HEK293 (cell line): ENCODE data around the gene GBX1.

Source experiments
- CTCF ChIA-PET: fragments of 350-600 bp; formaldehyde crosslinking; extraction: SDS; loops from one replicate; lab custom pipeline; 2021; ENCODE audit warnings: antibody characterized with exemption; lab: Yijun Ruan, JAX
- POLR2A ChIA-PET: fragments of 300-600 bp; formaldehyde crosslinking; extraction: SDS; loops from one replicate; lab custom pipeline; 2020; ENCODE audit warnings: antibody characterized with exemption, inconsistent platforms; lab: Yijun Ruan, JAX
- H3K27ac ChIP-seq: fragments of 200-500 bp; sonication (Bioruptor generic); 2 replicates; pipeline ENCODE4 v1.5.1; 2014; ENCODE audit warnings: low read depth, low read length, control low read depth, inconsistent platforms; ENCODE audit errors: extremely low read depth
- H3K36me3 ChIP-seq, 2 experiments: fragments of 200-500 bp in 1 of 2; sonication (Bioruptor generic) in 1 of 2; 1 replicate in 1 of 2; 2 replicates in 1 of 2; pipeline ENCODE4 v1.5.1; 2014 to 2017; ENCODE audit warnings: inconsistent platforms in 2 of 2, low read length in 2 of 2; ENCODE audit not compliant: control insufficient read depth in 2 of 2, insufficient read depth in 1 of 2
- H3K4me1 ChIP-seq: fragments of 200-500 bp; sonication (Bioruptor generic); 2 replicates; pipeline ENCODE4 v1.5.1; 2014; ENCODE audit warnings: mild to moderate bottlenecking, low read length, inconsistent platforms; ENCODE audit not compliant: control insufficient read depth, insufficient read depth
- H3K4me3 ChIP-seq: 2 replicates; pipeline ENCODE4 v1.5.1; 2011; ENCODE audit warnings: low read depth, mild to moderate bottlenecking, control low read depth, low read length, moderate library complexity
- H3K9me3 ChIP-seq: fragments of 200-500 bp; sonication (Bioruptor generic); 2 replicates; pipeline ENCODE4 v1.5.1; 2014; ENCODE audit warnings: low read depth, low read length, inconsistent platforms; ENCODE audit not compliant: control insufficient read depth, insufficient read depth
- GLI4 ChIP-seq: fragments of 450-650 bp; formaldehyde crosslinking; IDR thresholded peaks from 2 replicates; pipeline ENCODE4 v1.5.1; 2016; ENCODE audit warnings: missing biosample characterization, missing genetic modification characterization
- MYNN ChIP-seq: fragments of 450-650 bp; formaldehyde crosslinking; IDR thresholded peaks from 2 replicates; pipeline ENCODE4 v1.5.1; 2016; ENCODE audit warnings: missing biosample characterization, missing genetic modification characterization, borderline replicate concordance
- MZF1 ChIP-seq: fragments of 450-650 bp; formaldehyde crosslinking; IDR thresholded peaks from 2 replicates; pipeline ENCODE4 v1.5.1; 2017; ENCODE audit warnings: missing biosample characterization, missing genetic modification characterization, borderline replicate concordance
- PRDM1 ChIP-seq: fragments of 450-650 bp; formaldehyde crosslinking; IDR thresholded peaks from 2 replicates; pipeline ENCODE4; 2016; ENCODE audit warnings: missing biosample characterization, missing genetic modification characterization
- ZBTB7A ChIP-seq: fragments of 450-650 bp; formaldehyde crosslinking; IDR thresholded peaks from 2 replicates; pipeline ENCODE4 v1.5.1; 2016; ENCODE audit warnings: low read depth, missing biosample characterization, missing genetic modification characterization
- ZIC2 ChIP-seq: fragments of 450-650 bp; formaldehyde crosslinking; IDR thresholded peaks from 2 replicates; pipeline ENCODE4 v1.5.1; 2016; ENCODE audit warnings: missing biosample characterization, missing genetic modification characterization
- ZNF112 ChIP-seq: fragments of 450-650 bp; formaldehyde crosslinking; IDR thresholded peaks from 2 replicates; pipeline ENCODE4 v1.5.0; 2017; ENCODE audit warnings: missing biosample characterization, missing genetic modification characterization
- ZNF157 ChIP-seq: fragments of 450-650 bp; formaldehyde crosslinking; IDR thresholded peaks from 2 replicates; pipeline ENCODE4 v1.5.1; 2016; ENCODE audit warnings: missing biosample characterization, missing genetic modification characterization
- ZNF16 ChIP-seq: fragments of 450-650 bp; formaldehyde crosslinking; IDR thresholded peaks from 2 replicates; pipeline ENCODE4 v1.5.1; 2016; ENCODE audit warnings: low read depth, missing biosample characterization, missing genetic modification characterization
- ZNF175 ChIP-seq: fragments of 450-650 bp; formaldehyde crosslinking; IDR thresholded peaks from 2 replicates; pipeline ENCODE4 v1.5.1; 2016; ENCODE audit warnings: missing biosample characterization, missing genetic modification characterization
- ZNF248 ChIP-seq: fragments of 450-650 bp; formaldehyde crosslinking; IDR thresholded peaks from 2 replicates; pipeline ENCODE4 v1.5.1; 2017; ENCODE audit warnings: missing biosample characterization, missing genetic modification characterization
- ZNF311 ChIP-seq: fragments of 450-650 bp; formaldehyde crosslinking; IDR thresholded peaks from 2 replicates; pipeline ENCODE4 v1.5.1; 2017; ENCODE audit warnings: missing biosample characterization, missing genetic modification characterization, borderline replicate concordance
- ZNF335 ChIP-seq: fragments of 450-650 bp; formaldehyde crosslinking; conservative IDR thresholded peaks from 2 replicates; pipeline ENCODE4 v1.5.1; 2016; ENCODE audit warnings: missing biosample characterization, missing genetic modification characterization
- ZNF510 ChIP-seq: fragments of 450-650 bp; formaldehyde crosslinking; IDR thresholded peaks from 2 replicates; pipeline ENCODE4 v1.5.1; 2018; ENCODE audit warnings: mild to moderate bottlenecking, missing genetic modification characterization, missing biosample characterization; ENCODE audit not compliant: insufficient replicate concordance
- ZNF558 ChIP-seq: fragments of 450-650 bp; formaldehyde crosslinking; IDR thresholded peaks from 2 replicates; pipeline ENCODE4 v1.5.1; 2016; ENCODE audit warnings: missing biosample characterization, missing genetic modification characterization
- ZNF777 ChIP-seq: fragments of 450-650 bp; formaldehyde crosslinking; IDR thresholded peaks from 2 replicates; pipeline ENCODE4 v1.5.1; 2017; ENCODE audit warnings: missing biosample characterization, missing genetic modification characterization, borderline replicate concordance
- ZXDB ChIP-seq: fragments of 450-650 bp; formaldehyde crosslinking; IDR thresholded peaks from 2 replicates; pipeline ENCODE4 v1.5.1; 2016; ENCODE audit warnings: missing biosample characterization, missing genetic modification characterization
- TF ChIP-seq, protein P1 (sequence below): fragments of 450-650 bp; formaldehyde crosslinking; IDR thresholded peaks from 2 replicates; pipeline ENCODE4 v1.5.1; 2016; ENCODE audit warnings: missing biosample characterization, missing genetic modification characterization
- TF ChIP-seq, protein P2 (sequence below): fragments of 450-650 bp; formaldehyde crosslinking; conservative IDR thresholded peaks from 2 replicates; pipeline ENCODE4 v1.5.1; 2016; ENCODE audit warnings: low read depth, missing biosample characterization, missing genetic modification characterization
- TF ChIP-seq, protein P3 (sequence below): fragments of 450-650 bp; formaldehyde crosslinking; IDR thresholded peaks from 2 replicates; pipeline ENCODE4 v1.5.1; 2017; ENCODE audit warnings: missing biosample characterization, missing genetic modification characterization
- TF ChIP-seq, protein P4 (sequence below): IDR thresholded peaks from 2 replicates; pipeline ENCODE4 v1.6.1; 2011; ENCODE audit warnings: mild to moderate bottlenecking, low read depth, low read length, borderline replicate concordance
- TF ChIP-seq, protein P5 (sequence below): fragments of 450-650 bp; formaldehyde crosslinking; IDR thresholded peaks from 2 replicates; pipeline ENCODE4 v1.5.1; 2016; ENCODE audit warnings: missing biosample characterization, missing genetic modification characterization
- TF ChIP-seq, protein P6 (sequence below): fragments of 450-650 bp; formaldehyde crosslinking; IDR thresholded peaks from 2 replicates; pipeline ENCODE4 v1.5.1; 2016; ENCODE audit warnings: missing biosample characterization, missing genetic modification characterization

Gene GBX1

DNA sequence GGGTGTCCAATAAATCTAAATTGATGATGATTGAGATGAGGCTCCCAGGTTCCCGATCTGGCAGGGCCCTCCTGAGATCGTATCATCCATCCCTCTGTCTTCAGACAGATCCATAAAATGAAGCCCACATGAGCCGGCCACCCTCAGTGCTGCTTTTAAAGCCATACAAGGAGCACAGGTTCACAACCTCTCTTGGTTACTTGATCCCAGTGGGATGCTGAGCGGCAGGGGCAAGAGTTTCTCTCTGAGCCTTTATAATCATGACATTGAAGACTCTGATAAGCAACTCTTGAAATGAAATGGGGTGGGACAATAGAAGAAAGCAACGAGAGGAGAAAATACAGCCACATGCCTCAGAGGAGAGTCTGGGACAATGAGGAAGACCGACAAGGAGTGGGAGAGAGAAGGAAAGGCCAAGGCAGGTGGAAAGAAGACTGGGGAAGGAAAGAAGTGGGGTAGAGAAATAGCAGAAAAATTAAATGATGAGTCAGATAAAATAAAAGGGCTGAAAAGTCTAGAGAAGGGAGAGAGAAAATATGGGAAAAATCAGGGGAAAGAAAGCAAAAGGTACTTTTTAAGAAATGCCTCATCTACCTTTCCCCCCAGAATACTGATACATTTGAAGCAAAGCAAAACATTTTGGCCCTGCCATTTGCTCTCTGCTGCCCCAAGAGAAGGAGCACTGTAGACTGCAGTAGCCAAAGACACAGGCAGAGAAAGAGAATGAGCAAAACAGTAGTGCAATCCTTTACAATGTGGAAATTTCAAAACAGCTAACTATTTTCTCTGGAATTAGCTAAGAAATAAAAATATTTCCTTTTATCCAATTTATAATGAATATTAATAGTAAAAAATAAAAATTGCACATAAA, 14.6 kb downstream of the GBX1 start:
- ChIA-PET POLR2A (no interaction called here), CTCF (interaction anchor here (0.6 to 1.2 kb wide), 4 partner anchors 10 to 19 kb away, joined by 3 to 6 read pairs (median 4); no protein-coding TSS in a partner anchor)
- Histone ChIP-seq H3K36me3 (no peaks in the 10 kb centered on the region), H3K9me3 (no peaks in the 10 kb centered on the region), H3K4me1 (peaks cover 4% of the 10 kb centered on the region; the same call in 1 of the 2 replicates), H3K27ac (no peak overlapping the region), H3K4me3 (no peak overlapping the region)
- TF ChIP-seq, protein P1, sequence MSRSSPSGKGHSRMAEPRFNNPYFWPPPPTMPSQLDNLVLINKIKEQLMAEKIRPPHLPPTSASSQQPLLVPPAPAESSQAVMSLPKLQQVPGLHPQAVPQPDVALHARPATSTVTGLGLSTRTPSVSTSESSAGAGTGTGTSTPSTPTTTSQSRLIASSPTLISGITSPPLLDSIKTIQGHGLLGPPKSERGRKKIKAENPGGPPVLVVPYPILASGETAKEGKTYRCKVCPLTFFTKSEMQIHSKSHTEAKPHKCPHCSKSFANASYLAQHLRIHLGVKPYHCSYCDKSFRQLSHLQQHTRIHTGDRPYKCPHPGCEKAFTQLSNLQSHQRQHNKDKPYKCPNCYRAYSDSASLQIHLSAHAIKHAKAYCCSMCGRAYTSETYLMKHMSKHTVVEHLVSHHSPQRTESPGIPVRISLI = no peak
- no peak for TF ChIP-seq MZF1 (tag by site-specific recombination)
- no peak for TF ChIP-seq ZNF157 (tag by site-specific recombination)
- TF ChIP-seq ZXDB = no peak
- no peak for TF ChIP-seq ZNF16 (tag by site-specific recombination)
- TF ChIP-seq, protein P2, sequence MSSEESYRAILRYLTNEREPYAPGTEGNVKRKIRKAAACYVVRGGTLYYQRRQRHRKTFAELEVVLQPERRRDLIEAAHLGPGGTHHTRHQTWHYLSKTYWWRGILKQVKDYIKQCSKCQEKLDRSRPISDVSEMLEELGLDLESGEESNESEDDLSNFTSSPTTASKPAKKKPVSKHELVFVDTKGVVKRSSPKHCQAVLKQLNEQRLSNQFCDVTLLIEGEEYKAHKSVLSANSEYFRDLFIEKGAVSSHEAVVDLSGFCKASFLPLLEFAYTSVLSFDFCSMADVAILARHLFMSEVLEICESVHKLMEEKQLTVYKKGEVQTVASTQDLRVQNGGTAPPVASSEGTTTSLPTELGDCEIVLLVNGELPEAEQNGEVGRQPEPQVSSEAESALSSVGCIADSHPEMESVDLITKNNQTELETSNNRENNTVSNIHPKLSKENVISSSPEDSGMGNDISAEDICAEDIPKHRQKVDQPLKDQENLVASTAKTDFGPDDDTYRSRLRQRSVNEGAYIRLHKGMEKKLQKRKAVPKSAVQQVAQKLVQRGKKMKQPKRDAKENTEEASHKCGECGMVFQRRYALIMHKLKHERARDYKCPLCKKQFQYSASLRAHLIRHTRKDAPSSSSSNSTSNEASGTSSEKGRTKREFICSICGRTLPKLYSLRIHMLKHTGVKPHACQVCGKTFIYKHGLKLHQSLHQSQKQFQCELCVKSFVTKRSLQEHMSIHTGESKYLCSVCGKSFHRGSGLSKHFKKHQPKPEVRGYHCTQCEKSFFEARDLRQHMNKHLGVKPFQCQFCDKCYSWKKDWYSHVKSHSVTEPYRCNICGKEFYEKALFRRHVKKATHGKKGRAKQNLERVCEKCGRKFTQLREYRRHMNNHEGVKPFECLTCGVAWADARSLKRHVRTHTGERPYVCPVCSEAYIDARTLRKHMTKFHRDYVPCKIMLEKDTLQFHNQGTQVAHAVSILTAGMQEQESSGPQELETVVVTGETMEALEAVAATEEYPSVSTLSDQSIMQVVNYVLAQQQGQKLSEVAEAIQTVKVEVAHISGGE (tag by site-specific recombination) = no peak
- TF ChIP-seq PRDM1 = peak; percentile 89
- no peak for TF ChIP-seq ZNF335 (tag by site-specific recombination)
- TF ChIP-seq, protein P3, sequence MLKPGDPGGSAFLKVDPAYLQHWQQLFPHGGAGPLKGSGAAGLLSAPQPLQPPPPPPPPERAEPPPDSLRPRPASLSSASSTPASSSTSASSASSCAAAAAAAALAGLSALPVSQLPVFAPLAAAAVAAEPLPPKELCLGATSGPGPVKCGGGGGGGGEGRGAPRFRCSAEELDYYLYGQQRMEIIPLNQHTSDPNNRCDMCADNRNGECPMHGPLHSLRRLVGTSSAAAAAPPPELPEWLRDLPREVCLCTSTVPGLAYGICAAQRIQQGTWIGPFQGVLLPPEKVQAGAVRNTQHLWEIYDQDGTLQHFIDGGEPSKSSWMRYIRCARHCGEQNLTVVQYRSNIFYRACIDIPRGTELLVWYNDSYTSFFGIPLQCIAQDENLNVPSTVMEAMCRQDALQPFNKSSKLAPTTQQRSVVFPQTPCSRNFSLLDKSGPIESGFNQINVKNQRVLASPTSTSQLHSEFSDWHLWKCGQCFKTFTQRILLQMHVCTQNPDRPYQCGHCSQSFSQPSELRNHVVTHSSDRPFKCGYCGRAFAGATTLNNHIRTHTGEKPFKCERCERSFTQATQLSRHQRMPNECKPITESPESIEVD (tag by site-specific recombination) = no peak
- TF ChIP-seq ZNF510 (tag by site-specific recombination) = no peak
- no peak for TF ChIP-seq ZNF558 (tag by site-specific recombination)
- TF ChIP-seq, protein P4, sequence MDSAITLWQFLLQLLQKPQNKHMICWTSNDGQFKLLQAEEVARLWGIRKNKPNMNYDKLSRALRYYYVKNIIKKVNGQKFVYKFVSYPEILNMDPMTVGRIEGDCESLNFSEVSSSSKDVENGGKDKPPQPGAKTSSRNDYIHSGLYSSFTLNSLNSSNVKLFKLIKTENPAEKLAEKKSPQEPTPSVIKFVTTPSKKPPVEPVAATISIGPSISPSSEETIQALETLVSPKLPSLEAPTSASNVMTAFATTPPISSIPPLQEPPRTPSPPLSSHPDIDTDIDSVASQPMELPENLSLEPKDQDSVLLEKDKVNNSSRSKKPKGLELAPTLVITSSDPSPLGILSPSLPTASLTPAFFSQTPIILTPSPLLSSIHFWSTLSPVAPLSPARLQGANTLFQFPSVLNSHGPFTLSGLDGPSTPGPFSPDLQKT = no peak
- TF ChIP-seq ZNF175 (tag by site-specific recombination) = no peak
- TF ChIP-seq GLI4 = no peak
- peak; percentile 78 for TF ChIP-seq ZIC2 (tag by site-specific recombination)
- TF ChIP-seq ZNF248 = no peak
- TF ChIP-seq, protein P5, sequence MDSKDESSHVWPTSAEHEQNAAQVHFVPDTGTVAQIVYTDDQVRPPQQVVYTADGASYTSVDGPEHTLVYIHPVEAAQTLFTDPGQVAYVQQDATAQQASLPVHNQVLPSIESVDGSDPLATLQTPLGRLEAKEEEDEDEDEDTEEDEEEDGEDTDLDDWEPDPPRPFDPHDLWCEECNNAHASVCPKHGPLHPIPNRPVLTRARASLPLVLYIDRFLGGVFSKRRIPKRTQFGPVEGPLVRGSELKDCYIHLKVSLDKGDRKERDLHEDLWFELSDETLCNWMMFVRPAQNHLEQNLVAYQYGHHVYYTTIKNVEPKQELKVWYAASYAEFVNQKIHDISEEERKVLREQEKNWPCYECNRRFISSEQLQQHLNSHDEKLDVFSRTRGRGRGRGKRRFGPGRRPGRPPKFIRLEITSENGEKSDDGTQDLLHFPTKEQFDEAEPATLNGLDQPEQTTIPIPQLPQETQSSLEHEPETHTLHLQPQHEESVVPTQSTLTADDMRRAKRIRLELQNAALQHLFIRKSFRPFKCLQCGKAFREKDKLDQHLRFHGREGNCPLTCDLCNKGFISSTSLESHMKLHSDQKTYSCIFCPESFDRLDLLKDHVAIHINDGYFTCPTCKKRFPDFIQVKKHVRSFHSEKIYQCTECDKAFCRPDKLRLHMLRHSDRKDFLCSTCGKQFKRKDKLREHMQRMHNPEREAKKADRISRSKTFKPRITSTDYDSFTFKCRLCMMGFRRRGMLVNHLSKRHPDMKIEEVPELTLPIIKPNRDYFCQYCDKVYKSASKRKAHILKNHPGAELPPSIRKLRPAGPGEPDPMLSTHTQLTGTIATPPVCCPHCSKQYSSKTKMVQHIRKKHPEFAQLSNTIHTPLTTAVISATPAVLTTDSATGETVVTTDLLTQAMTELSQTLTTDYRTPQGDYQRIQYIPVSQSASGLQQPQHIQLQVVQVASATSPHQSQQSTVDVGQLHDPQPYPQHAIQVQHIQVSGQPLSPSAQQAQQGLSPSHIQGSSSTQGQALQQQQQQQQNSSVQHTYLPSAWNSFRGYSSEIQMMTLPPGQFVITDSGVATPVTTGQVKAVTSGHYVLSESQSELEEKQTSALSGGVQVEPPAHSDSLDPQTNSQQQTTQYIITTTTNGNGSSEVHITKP (tag by site-specific recombination) = peak; percentile 89
- no peak for TF ChIP-seq MYNN (tag by site-specific recombination)
- no peak for TF ChIP-seq ZNF777 (tag by site-specific recombination)
- no peak for TF ChIP-seq ZBTB7A (tag by site-specific recombination)
- TF ChIP-seq ZNF311 (tag by site-specific recombination) = no peak
- TF ChIP-seq, protein P6, sequence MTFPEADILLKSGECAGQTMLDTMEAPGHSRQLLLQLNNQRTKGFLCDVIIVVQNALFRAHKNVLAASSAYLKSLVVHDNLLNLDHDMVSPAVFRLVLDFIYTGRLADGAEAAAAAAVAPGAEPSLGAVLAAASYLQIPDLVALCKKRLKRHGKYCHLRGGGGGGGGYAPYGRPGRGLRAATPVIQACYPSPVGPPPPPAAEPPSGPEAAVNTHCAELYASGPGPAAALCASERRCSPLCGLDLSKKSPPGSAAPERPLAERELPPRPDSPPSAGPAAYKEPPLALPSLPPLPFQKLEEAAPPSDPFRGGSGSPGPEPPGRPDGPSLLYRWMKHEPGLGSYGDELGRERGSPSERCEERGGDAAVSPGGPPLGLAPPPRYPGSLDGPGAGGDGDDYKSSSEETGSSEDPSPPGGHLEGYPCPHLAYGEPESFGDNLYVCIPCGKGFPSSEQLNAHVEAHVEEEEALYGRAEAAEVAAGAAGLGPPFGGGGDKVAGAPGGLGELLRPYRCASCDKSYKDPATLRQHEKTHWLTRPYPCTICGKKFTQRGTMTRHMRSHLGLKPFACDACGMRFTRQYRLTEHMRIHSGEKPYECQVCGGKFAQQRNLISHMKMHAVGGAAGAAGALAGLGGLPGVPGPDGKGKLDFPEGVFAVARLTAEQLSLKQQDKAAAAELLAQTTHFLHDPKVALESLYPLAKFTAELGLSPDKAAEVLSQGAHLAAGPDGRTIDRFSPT (tag by site-specific recombination) = no peak
- no peak for TF ChIP-seq ZNF112 (tag by site-specific recombination)
